Motor neuron (in vitro differentiated cells): ENCODE results near the gene B3GALT4. TPM values are rescaled to one million over a fixed set of nuclear protein-coding genes. Genes with fewer than 3 reads are reported as not detected.

ENCODE experiments used
- ATAC-seq, 8 experiments: fragments of 200-7000 bp; cut with Tn5 transposase; replicated peaks in 6 of 8; 2 replicates each; pipeline ENCODE4 v1.8.0; 2021; ENCODE audit warnings: mild to moderate bottlenecking in 8 of 8, moderate library complexity in 8 of 8
- H3K27ac ChIP-seq, 2 donors: fragments of 250-450 bp; sonication (Bioruptor Pico); 2 replicates each; pipeline ENCODE4 v1.9.0; 2021; ENCODE audit warnings: antibody characterized with exemption in 2 of 2, mild to moderate bottlenecking in 2 of 2, moderate library complexity in 1 of 2
- H3K4me1 ChIP-seq, 2 donors: fragments of 250-450 bp; sonication (Bioruptor Pico); replicated peaks in 1 of 2; 2 replicates each; pipeline ENCODE4 v1.6.1; 2021; ENCODE audit warnings: antibody characterized with exemption in 2 of 2, mild to moderate bottlenecking in 2 of 2, moderate library complexity in 1 of 2
- H3K4me3 ChIP-seq, 5 donors: fragments of 250-450 bp; sonication (Bioruptor Pico); 2 replicates each; pipeline ENCODE4 v1.9.0; 2021; ENCODE audit warnings: antibody characterized with exemption in 5 of 5, mild to moderate bottlenecking in 5 of 5, moderate library complexity in 4 of 5
- WGBS, 10 experiments: fragments of 450-650 bp; shearing (Covaris generic); methylation state at CpG; one replicate each; pipeline ENCODE4 v1.0.0; 2022; 5-methylcytosine and 5-hydroxymethylcytosine counted together
- in situ Hi-C, 9 experiments: fragments of 400-800 bp; cut with MboI; loops; one replicate each; pipeline ENCODE4 v1.15.0; 2021; ENCODE audit warnings: low sequenced_read_pairs in 9 of 9, low pct_unique_long_range_greater_than_20kb in 2 of 9; ENCODE audit not compliant: unreplicated experiment in 9 of 9
- total RNA-seq, 8 experiments: library from RNA; unstranded; fragments of 300-600 nt; gene quantifications; 2 replicates each; pipeline versions ENCODE4 v1.2.3 to v1.2.4, GENCODE V29; 2022

Gene B3GALT4
- total RNA-seq, 8 experiments from 2014 or later = 1.5 to 6.0 (median 5.1) TPM

GRCh38 chr6:33288141-33288920, 11.4 kb downstream of the B3GALT4 start:
- 0 to 49% (median 14%) methylated on average over 2 to 14 of the region's 21 CpGs; no CpG with 5 or more reads in 2 of the 10 experiments for whole genome bisulfite sequencing, 10 experiments
- peak in 3 of 8 experiments; percentile 2 to 6 (median 5) for ATAC-seq
- in situ Hi-C loops = no loop called here
- H3K4me3 ChIP-seq = peak overlapping the region; percentile 80 to 94 (median 89)
- peaks cover 7 to 12% of the 10 kb centered on the region in 2 donors for H3K4me1 ChIP-seq
- H3K27ac ChIP-seq = peak overlapping the region in 1 of 2 donors; percentile 76

DNA sequence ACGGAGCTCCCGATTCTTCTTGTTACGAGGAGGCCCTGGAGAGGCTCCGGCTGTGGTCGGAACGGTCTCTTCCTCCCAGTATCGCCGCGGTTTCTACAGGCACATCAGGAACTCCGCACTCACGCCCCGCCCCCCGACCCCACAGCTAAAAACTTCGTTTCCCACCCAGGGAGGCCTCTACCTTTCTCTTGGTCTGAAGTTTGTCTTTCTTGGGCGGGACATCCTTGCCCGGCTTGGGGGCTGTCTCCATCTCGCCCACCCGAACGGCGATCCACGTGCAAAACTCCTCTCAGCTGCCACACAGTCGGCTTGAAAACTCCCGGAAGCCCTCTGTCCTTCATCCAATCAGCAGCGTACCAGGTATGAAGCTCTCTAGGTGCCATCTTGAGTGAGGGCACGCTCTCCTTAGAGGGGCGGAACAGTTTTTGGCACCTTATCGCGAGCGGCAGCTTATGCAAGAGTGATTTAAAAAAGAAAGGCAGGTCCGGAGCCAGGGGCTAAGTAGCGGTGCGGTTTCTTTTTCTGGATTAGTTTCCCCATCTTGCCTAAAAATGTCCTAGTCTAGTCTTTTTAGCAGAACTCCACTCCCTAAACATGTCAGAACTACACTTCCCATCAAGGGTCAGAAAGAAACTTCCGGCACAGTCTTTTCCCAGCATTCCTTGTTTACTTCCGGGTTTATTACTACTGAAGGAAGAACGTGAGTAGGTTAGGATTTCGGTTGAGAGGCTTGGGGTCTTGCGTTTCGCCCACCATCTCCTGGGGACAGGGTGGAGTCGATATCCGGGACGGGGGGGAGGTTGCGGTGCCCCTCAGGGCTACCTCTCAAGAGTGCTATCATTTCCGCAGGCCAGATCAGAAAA, 12.2 kb downstream of the B3GALT4 start, which contains the start of the genes PFDN6 and WDR46:
Gene PFDN6, plus strand, starts transcription at position 681 of the 863 bp plus-strand sequence. CDS start 256 bp downstream, outside the sequence.
Gene WDR46, minus strand, starts transcription at position 319 of the 863 bp plus-strand sequence. Its CDS starts 69 bp downstream, at position 250.
- in situ Hi-C loops = no loop called here
- 0 to 7% (median 1%) methylated on average over 6 to 26 of the region's 43 CpGs; no CpG with 5 or more reads in 1 of the 10 experiments for WGBS, 10 experiments
- peaks cover 7 to 12% of the 10 kb centered on the region in 2 donors for H3K4me1 ChIP-seq
- ATAC-seq = peak; percentile 93 to 97 (median 96)
- H3K27ac ChIP-seq = peak within 1 kb of the TSS; percentile 19 to 76
- peak within 1 kb of the TSS; percentile 80 to 94 (median 89) for H3K4me3 ChIP-seq

DNA sequence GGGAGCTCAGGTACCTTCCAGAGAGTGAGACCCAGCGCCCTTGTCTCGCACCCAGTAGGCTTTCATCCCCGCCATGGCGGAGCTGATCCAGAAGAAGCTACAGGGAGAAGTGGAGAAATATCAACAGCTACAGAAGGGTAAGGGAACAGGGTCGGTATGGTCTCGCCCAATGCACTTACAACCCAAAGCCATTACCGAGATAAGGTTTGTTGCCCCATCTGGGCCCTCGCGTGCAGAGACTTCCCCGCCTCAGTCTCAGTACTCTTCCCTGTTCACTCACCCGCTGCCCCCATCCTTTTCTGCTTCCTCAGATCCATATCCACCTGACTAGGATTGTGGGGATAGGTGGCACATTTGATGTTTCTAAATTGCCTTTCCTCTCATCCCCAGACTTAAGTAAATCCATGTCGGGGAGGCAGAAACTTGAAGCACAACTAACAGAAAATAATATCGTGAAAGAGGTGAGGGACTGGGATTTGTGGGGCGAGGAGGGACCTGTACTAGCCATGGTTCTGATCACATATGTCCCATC, 12.9 kb downstream of the B3GALT4 start:
- ATAC-seq = peak in 3 of 8 experiments; percentile 13 to 23 (median 13)
- 0 to 10% (median 0%) methylated on average over 2 to 9 of the region's 14 CpGs; no CpG with 5 or more reads in 3 of the 10 experiments for WGBS, 10 experiments
- peak overlapping the region; percentile 19 to 76 for H3K27ac ChIP-seq
- peaks cover 7 to 12% of the 10 kb centered on the region in 2 donors for H3K4me1 ChIP-seq
- peak overlapping the region; percentile 80 to 94 (median 89) for H3K4me3 ChIP-seq
- in situ Hi-C loops = no loop called here

DNA sequence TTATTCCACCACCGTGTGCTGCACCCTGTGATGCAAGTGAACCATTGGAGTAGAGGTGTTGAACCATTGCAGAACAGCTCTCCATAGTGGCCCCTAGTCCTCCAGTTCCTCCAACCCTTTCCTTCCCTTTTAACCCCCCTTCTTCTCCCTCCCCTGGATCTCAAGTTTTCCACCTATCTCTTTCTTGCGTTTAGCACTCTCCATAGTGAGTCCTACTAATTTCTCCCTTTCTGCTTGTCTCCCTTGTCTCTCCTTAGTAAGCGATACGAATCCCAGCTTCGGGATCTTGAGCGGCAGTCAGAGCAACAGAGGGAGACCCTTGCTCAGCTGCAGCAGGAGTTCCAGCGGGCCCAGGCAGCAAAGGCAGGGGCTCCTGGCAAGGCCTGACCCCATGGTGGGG, 13.5 kb downstream of the B3GALT4 start:
- 17 to 83% (median 60%) methylated on average over 1 to 5 of the region's 7 CpGs; no CpG with 5 or more reads in 5 of the 10 experiments for WGBS, 10 experiments
- Histone ChIP-seq H3K27ac (no peak overlapping the region), H3K4me1 (peaks cover 7 to 12% of the 10 kb centered on the region in 2 donors), H3K4me3 (peak overlapping the region in 4 of 5 donors; percentile 80 to 94 (median 86))
- in situ Hi-C loops = no loop called here
- no peak for ATAC-seq

DNA sequence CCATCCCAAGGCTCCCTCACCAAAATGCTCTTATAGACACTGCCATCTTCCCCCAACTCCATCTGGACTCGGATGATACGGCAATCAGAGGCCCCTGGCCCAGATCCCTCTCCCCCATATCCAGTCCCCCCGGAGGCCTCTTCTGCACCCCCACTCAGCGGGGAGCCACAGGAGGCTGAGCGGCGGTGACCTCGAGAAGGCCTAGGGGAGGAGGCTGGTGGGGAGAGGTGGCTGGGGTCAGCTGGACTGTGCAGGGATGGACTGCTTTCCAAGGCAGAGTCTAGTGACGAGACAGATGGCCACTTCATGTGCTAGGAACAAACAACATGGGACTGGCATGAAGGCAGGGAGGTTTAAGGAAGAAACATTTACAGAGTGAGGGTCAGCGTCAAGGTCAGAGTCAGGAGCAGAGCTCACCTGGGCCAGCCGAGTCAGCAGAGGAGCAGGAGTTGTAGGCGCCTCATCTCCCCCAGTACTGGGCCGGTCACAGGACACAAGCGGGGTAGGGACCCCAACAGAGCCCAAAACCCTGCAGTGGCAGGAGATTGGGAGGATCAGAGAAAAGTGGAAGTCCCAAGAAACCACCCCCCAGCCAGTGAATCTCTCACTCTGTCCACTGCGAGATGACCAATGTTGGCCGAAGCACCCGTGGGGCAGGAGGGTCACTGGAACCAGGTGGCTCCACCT, 16.2 kb downstream of the B3GALT4 start:
- WGBS, 10 experiments = 50 to 100% (median 100%) methylated on average over 1 to 7 of the region's 16 CpGs; no CpG with 5 or more reads in 5 of the 10 experiments
- Histone ChIP-seq H3K27ac (no peak overlapping the region), H3K4me3 (no peak overlapping the region), H3K4me1 (peaks cover 12 to 16% of the 10 kb centered on the region in 2 donors)
- in situ Hi-C loops = no loop called here
- no peak for ATAC-seq

DNA sequence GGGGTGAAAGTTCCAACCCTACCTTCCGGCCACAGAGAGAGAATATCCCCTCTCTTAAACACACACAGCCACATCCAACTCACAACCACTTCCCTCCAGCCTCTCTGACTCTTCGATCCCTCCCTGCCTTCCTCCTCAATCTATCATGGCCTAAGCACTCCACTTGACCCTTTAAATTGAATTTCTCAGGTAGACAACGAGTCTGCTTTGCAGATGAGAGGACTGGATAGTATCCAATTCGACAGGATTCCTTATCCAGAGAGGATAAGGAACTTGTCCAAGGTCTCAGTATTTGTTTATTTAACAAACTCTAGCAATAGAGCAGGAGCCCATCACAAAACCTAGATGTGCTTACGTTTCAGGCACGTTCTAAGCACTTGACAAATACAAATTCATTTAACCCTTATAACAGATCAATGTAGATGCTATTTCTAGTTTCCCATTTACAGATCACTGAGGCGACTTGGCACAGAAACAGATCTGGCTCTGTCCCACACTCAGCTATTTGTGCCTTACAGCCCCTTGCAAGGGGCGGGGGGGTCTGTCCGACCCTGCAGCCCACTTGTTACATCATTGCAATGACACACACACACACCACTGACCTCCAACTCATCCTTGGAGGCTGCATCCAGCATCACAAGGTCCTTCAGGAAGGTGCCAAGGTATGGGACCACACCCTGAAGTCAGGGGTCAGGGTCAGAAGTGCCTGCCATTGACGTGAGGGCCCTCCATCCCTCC, 17.3 kb downstream of the B3GALT4 start:
- 62 to 100% (median 72%) methylated on average over 1 to 8 of the region's 10 CpGs; no CpG with 5 or more reads in 2 of the 10 experiments for WGBS, 10 experiments
- in situ Hi-C loops = no loop called here
- ATAC-seq = no peak
- H3K4me1 ChIP-seq = peaks cover 10 to 16% of the 10 kb centered on the region in 2 donors
- no peak overlapping the region for H3K4me3 ChIP-seq
- no peak overlapping the region for H3K27ac ChIP-seq

GRCh38 chr6:33295621-33296369, 18.9 kb downstream of the B3GALT4 start:
- 83 to 100% (median 90%) methylated on average over 1 to 4 of the region's 15 CpGs; no CpG with 5 or more reads in 6 of the 10 experiments for WGBS, 10 experiments
- H3K4me3 ChIP-seq = no peak overlapping the region
- in situ Hi-C loops = no loop called here
- H3K4me1 ChIP-seq = peaks cover 7 to 13% of the 10 kb centered on the region in 2 donors
- H3K27ac ChIP-seq = no peak overlapping the region
- ATAC-seq = no peak

- no peak for ATAC-seq
- Histone ChIP-seq H3K4me3 (peak overlapping the region in 3 of 5 donors; percentile 74 to 96 (median 85)), H3K4me1 (peaks cover 7 to 17% of the 10 kb centered on the region in 2 donors), H3K27ac (peak overlapping the region in 1 of 2 donors; percentile 37)
- in situ Hi-C loops = no loop called here
- 70 to 100% (median 83%) methylated on average over 1 to 4 of the region's 12 CpGs; no CpG with 5 or more reads in 7 of the 10 experiments for WGBS, 10 experiments
Measured at GRCh38 chr6:33296797-33297405, 20.0 kb downstream of the B3GALT4 start.

- in situ Hi-C loops = no loop called here
- peaks cover 7 to 17% of the 10 kb centered on the region in 2 donors for H3K4me1 ChIP-seq
- ATAC-seq = no peak
- H3K27ac ChIP-seq = peak overlapping the region in 1 of 2 donors; percentile 37
- peak overlapping the region; percentile 51 to 96 (median 74) for H3K4me3 ChIP-seq
- WGBS, 10 experiments = 0 to 24% (median 7%) methylated on average over 1 to 5 of the region's 16 CpGs; no CpG with 5 or more reads in 7 of the 10 experiments
Measured at GRCh38 chr6:33297406-33297955, 20.6 kb downstream of the B3GALT4 start.

- H3K4me1 ChIP-seq = peaks cover 7 to 17% of the 10 kb centered on the region in 2 donors
- 0% methylated on average over 1 to 8 of the region's 42 CpGs; no CpG with 5 or more reads in 6 of the 10 experiments for WGBS, 10 experiments
- peak overlapping the region in 1 of 2 donors; percentile 96 for H3K27ac ChIP-seq
- in situ Hi-C loops = no loop called here
- ATAC-seq = peak; percentile 2 to 57 (median 20)
- H3K4me3 ChIP-seq = peak overlapping the region; percentile 51 to 96 (median 74)
Measured at GRCh38 chr6:33297956-33298772, 21.2 kb downstream of the B3GALT4 start.
